ENCODE data around the gene EHF. TPM values are rescaled to one million over a fixed set of nuclear protein-coding genes. Genes with fewer than 3 reads are reported as not detected.

EHF gene
- total and polyA plus RNA-seq, 2 of the 13 experiments (the other 11 are each of a cell fraction or from before 2014, with no cell fraction given) = 0.04 to 0.46 TPM

- 0 out of 2 replicates have a peak, but pooled peaks have one; percentile 21 for TF ChIP-seq POGK (CRISPR knock-in tag; conservative IDR thresholded peaks at IDR 0.05)
- peak; percentile 42 for TF ChIP-seq ZEB1 (IDR thresholded peaks at IDR 0.05; ENCODE audit: insufficient replicate concordance, low read depth)
- peak; percentile 75 for TF ChIP-seq UBTF (CRISPR knock-in tag; IDR thresholded peaks at IDR 0.05)
- 0 out of 2 replicates have a peak, but pooled peaks have one; percentile 13 for TF ChIP-seq GABPB1 (CRISPR knock-in tag; IDR thresholded peaks at IDR 0.05)
- TF ChIP-seq ZBTB3 (CRISPR knock-in tag; IDR thresholded peaks at IDR 0.05; ENCODE audit: borderline replicate concordance, low read depth) = 0 out of 2 replicates have a peak, but pooled peaks have one; percentile 9
- TF ChIP-seq MEF2D (CRISPR knock-in tag; IDR thresholded peaks at IDR 0.05) = peak; percentile 41; the same call in 1 of the 2 replicates
- TF ChIP-seq ZNF317 (CRISPR knock-in tag; IDR thresholded peaks at IDR 0.05) = no peak
- TF ChIP-seq PHF21A (CRISPR knock-in tag; IDR thresholded peaks at IDR 0.05) = peak; percentile 52
- TF ChIP-seq RBM22 (optimal IDR thresholded peaks at IDR 0.05; ENCODE audit: low read length) = no peak
- TF ChIP-seq HNF1B (CRISPR knock-in tag; IDR thresholded peaks at IDR 0.05) = peak; percentile 99
- TF ChIP-seq ZMAT3 (CRISPR knock-in tag; conservative IDR thresholded peaks at IDR 0.05) = 0 out of 2 replicates have a peak, but pooled peaks have one; percentile 54
- no peak for TF ChIP-seq ZNF614 (CRISPR knock-in tag; IDR thresholded peaks at IDR 0.05; ENCODE audit: borderline replicate concordance)
- peak; percentile 61 for TF ChIP-seq JARID2 (CRISPR knock-in tag; IDR thresholded peaks at IDR 0.05; ENCODE audit: insufficient replicate concordance)
- TF ChIP-seq KMT2B (CRISPR knock-in tag; IDR thresholded peaks at IDR 0.05) = peak; percentile 45; the same call in 1 of the 2 replicates
- TF ChIP-seq ZFP36L2 (CRISPR knock-in tag; IDR thresholded peaks at IDR 0.05) = 0 out of 2 replicates have a peak, but pooled peaks have one; percentile 40
- TF ChIP-seq ZNF652 (CRISPR knock-in tag; IDR thresholded peaks at IDR 0.05; ENCODE audit: borderline replicate concordance, low read depth) = no peak; the same call in 1 of the 2 replicates
- no peak for TF ChIP-seq ZSCAN20 (CRISPR knock-in tag; IDR thresholded peaks at IDR 0.05; ENCODE audit: borderline replicate concordance)
- peak; percentile 83 for TF ChIP-seq PATZ1 (CRISPR knock-in tag; IDR thresholded peaks at IDR 0.05)
- 0 out of 2 replicates have a peak, but pooled peaks have one; percentile 24 for TF ChIP-seq TCF7 (IDR thresholded peaks at IDR 0.05; ENCODE audit: low read depth)
- TF ChIP-seq IKZF1 (IDR thresholded peaks at IDR 0.05) = no peak
- TF ChIP-seq AGO2 (optimal IDR thresholded peaks at IDR 0.05; ENCODE audit: low read depth, low read length) = peak; percentile 89
- TF ChIP-seq SMAD9 (CRISPR knock-in tag; IDR thresholded peaks at IDR 0.05) = 0 out of 2 replicates have a peak, but pooled peaks have one; percentile 25
Measured at GRCh38 chr11:34600339-34601084, 20.4 kb upstream of the EHF start (continued).

All from HepG2 (cell line).